Measurements from ENCODE around the gene DNAAF3. TPM values are rescaled to one million over a fixed set of nuclear protein-coding genes. Genes with fewer than 3 reads are reported as not detected.
A peak's percentile ranks its signal among the peaks of the same experiment; 100 is the strongest.
"Not testable (repeated sequence)": the region's sequence is repeated elsewhere in the genome, so short reads cannot be mapped to it uniquely, and the experiment has no call there.

Gene DNAAF3
- total RNA-seq, 1 donor from 2014 or later = 0.90 TPM

GRCh38 chr19:55172741-55173140 is 6.3 kb upstream of the DNAAF3 start:
- Mint-ChIP-seq H3K4me3 (ENCODE audit: unreplicated experiment) (peak overlapping the region; percentile 70), H3K36me3 (ENCODE audit: low read depth) (no peaks in the 10 kb centered on the region), H3K9me3 (ENCODE audit: low read depth) (no peaks in the 10 kb centered on the region), H3K4me1 (ENCODE audit: low read depth) (peaks cover 12% of the 10 kb centered on the region), H3K27ac (ENCODE audit: unreplicated experiment) (peak overlapping the region; percentile 13), H3K27me3 (ENCODE audit: low read depth) (peaks cover 35% of the 10 kb centered on the region)
- TF ChIP-seq CTCF (IDR thresholded peaks at IDR 0.05) = peak; percentile 49
- DNase-seq (ENCODE audit: low spot score) = no peak

- Mint-ChIP-seq H3K27me3 (ENCODE audit: low read depth) (peaks cover 35% of the 10 kb centered on the region), H3K4me1 (ENCODE audit: low read depth) (peaks cover 12% of the 10 kb centered on the region), H3K27ac (ENCODE audit: unreplicated experiment) (peak overlapping the region; percentile 13), H3K4me3 (ENCODE audit: unreplicated experiment) (peak overlapping the region; percentile 70)
- not testable (repeated sequence) for DNase-seq (ENCODE audit: low spot score); H3K9me3 Mint-ChIP-seq (ENCODE audit: low read depth); H3K36me3 Mint-ChIP-seq (ENCODE audit: low read depth)
These were observed 5.9 kb upstream of the DNAAF3 start for GRCh38 chr19:55172318-55172717.

- Mint-ChIP-seq H3K27me3 (ENCODE audit: low read depth) (peaks cover 36% of the 10 kb centered on the region), H3K9me3 (ENCODE audit: low read depth) (no peaks in the 10 kb centered on the region), H3K36me3 (ENCODE audit: low read depth) (no peaks in the 10 kb centered on the region), H3K4me1 (ENCODE audit: low read depth) (peaks cover 20% of the 10 kb centered on the region), H3K4me3 (ENCODE audit: unreplicated experiment) (no peak overlapping the region), H3K27ac (ENCODE audit: unreplicated experiment) (no peak overlapping the region)
- no peak for DNase-seq (ENCODE audit: low spot score)
- no peak for TF ChIP-seq CTCF (IDR thresholded peaks at IDR 0.05)
These were observed 5.0 kb upstream of the DNAAF3 start for GRCh38 chr19:55171440-55171839.

- H3K36me3 Mint-ChIP-seq (ENCODE audit: low read depth) = no peaks in the 10 kb centered on the region
- peaks cover 31% of the 10 kb centered on the region for H3K27me3 Mint-ChIP-seq (ENCODE audit: low read depth)
- no peak overlapping the region for H3K4me3 Mint-ChIP-seq (ENCODE audit: unreplicated experiment)
- no peak overlapping the region for H3K27ac Mint-ChIP-seq (ENCODE audit: unreplicated experiment)
- no peaks in the 10 kb centered on the region for H3K9me3 Mint-ChIP-seq (ENCODE audit: low read depth)
- DNase-seq (ENCODE audit: low spot score) = no peak
- peaks cover 21% of the 10 kb centered on the region for H3K4me1 Mint-ChIP-seq (ENCODE audit: low read depth)
- no peak for TF ChIP-seq CTCF (IDR thresholded peaks at IDR 0.05)
These were observed 2.7 kb upstream of the DNAAF3 start for GRCh38 chr19:55169136-55169535.

GRCh38 chr19:55165952-55166529 is 372 bp downstream of the DNAAF3 start:
- DNase-seq (ENCODE audit: low spot score) = no peak
- peak; percentile 89 for TF ChIP-seq CTCF (IDR thresholded peaks at IDR 0.05)
- Mint-ChIP-seq H3K9me3 (ENCODE audit: low read depth) (no peaks in the 10 kb centered on the region), H3K27me3 (ENCODE audit: low read depth) (peaks cover 19% of the 10 kb centered on the region), H3K4me3 (ENCODE audit: unreplicated experiment) (peak overlapping the region; percentile 96), H3K27ac (ENCODE audit: unreplicated experiment) (peak overlapping the region; percentile 92), H3K36me3 (ENCODE audit: low read depth) (no peaks in the 10 kb centered on the region), H3K4me1 (ENCODE audit: low read depth) (peaks cover 9% of the 10 kb centered on the region)
